Panc1 (cell line): ENCODE data around the gene EPDR1. TPM values are rescaled to one million over a fixed set of nuclear protein-coding genes. Genes with fewer than 3 reads are reported as not detected.

ENCODE experiments used
- ATAC-seq: fragments of 200-7000 bp; cut with Tn5 transposase; 2 replicates; pipeline ENCODE4 v1.9.1; 2020; ENCODE audit warnings: mild to moderate bottlenecking, moderate library complexity
- BruUV-seq: library from RNA; stranded (reverse); fragments of 400-500 nt; replicated peaks from 2 replicates; lab custom pipeline; 2021; lab: Mats Ljungman, UMichigan
- CTCF ChIA-PET: fragments of 300-600 bp; sonication (Branson Sonifier 250); formaldehyde crosslinking; loops from one replicate; lab custom pipeline; 2022; ENCODE audit warnings: antibody characterized with exemption; lab: Charles Lee
- POLR2A ChIA-PET: fragments of 300-600 bp; sonication (Branson Sonifier 250); formaldehyde crosslinking; loops from one replicate; lab custom pipeline; 2022; ENCODE audit warnings: antibody characterized with exemption; lab: Charles Lee
- DNase-seq: peaks from one replicate; pipeline ENCODE4 v3.0.0-alpha.2; 2010; ENCODE audit warnings: low read depth, low spot score
- H3K27ac ChIP-seq: 2 replicates; pipeline ENCODE4 v1.5.1; 2011; ENCODE audit warnings: mild to moderate bottlenecking, low read length, inconsistent platforms
- H3K27me3 ChIP-seq: fragments of 200-500 bp; sonication (Bioruptor generic); 2 replicates; pipeline ENCODE4 v1.6.0; 2014; ENCODE audit warnings: low read length, inconsistent platforms; ENCODE audit not compliant: control insufficient read depth, insufficient read depth
- H3K36me3 ChIP-seq: fragments of 200-500 bp; sonication (Bioruptor generic); 2 replicates; pipeline ENCODE4 v1.5.1; 2014; ENCODE audit warnings: inconsistent platforms, mild to moderate bottlenecking, low read length, moderate library complexity; ENCODE audit not compliant: control insufficient read depth, insufficient read depth
- H3K4me1 ChIP-seq: 2 replicates; pipeline ENCODE4 v1.5.1; 2011; ENCODE audit warnings: inconsistent platforms, mild to moderate bottlenecking, low read length, moderate library complexity; ENCODE audit not compliant: control insufficient read depth, insufficient read depth
- H3K4me3 ChIP-seq, 2 experiments: 2 replicates each; pipeline ENCODE4 v1.5.1; 2011 to 2012; ENCODE audit warnings: low read depth in 2 of 2, low read length in 2 of 2, mild to moderate bottlenecking in 2 of 2, inconsistent platforms in 1 of 2, moderate library complexity in 1 of 2
- H3K9me3 ChIP-seq: fragments of 200-500 bp; sonication (Bioruptor generic); 2 replicates; pipeline ENCODE4 v1.5.1; 2014; ENCODE audit warnings: low read depth, mild to moderate bottlenecking, inconsistent platforms, low read length, moderate library complexity; ENCODE audit not compliant: control insufficient read depth, insufficient read depth
- CTCF ChIP-seq: fragments of 450-650 bp; IDR thresholded peaks from 2 replicates; pipeline ENCODE4 v1.5.1; 2017; ENCODE audit warnings: mild to moderate bottlenecking
- POLR2AphosphoS5 ChIP-seq: IDR thresholded peaks from 2 replicates; pipeline ENCODE4 v1.6.1; 2012; ENCODE audit warnings: mild to moderate bottlenecking, low read depth, low read length, moderate library complexity
- REST ChIP-seq, 2 experiments: IDR thresholded peaks; 2 replicates each; pipeline ENCODE4 v1.6.1; 2011 to 2012; ENCODE audit warnings: low read depth in 2 of 2, control low read depth in 1 of 2, low read length in 1 of 2, mild to moderate bottlenecking in 1 of 2, moderate library complexity in 1 of 2; ENCODE audit not compliant: insufficient read depth in 1 of 2
- SIN3A ChIP-seq: IDR thresholded peaks from 2 replicates; pipeline ENCODE4 v1.6.1; 2012; ENCODE audit warnings: low read depth, mild to moderate bottlenecking, low read length, moderate library complexity, borderline replicate concordance; ENCODE audit not compliant: insufficient read depth
- TCF7L2 ChIP-seq: IDR thresholded peaks from 2 replicates; pipeline ENCODE4 v1.6.1; 2011; ENCODE audit warnings: mild to moderate bottlenecking, low read depth, low read length, inconsistent platforms
- in situ Hi-C: cut with HindIII; loops from 2 replicates; pipeline ENCODE4 v1.10.0; 2016; ENCODE audit warnings: low sequenced_read_pairs, low pct_unique_long_range_greater_than_20kb
- intact Hi-C: fragments of 100-400 bp; cut with micrococcal nuclease; formaldehyde crosslinking; loops from one replicate; pipeline ENCODE4 v1.10.0; 2022; ENCODE audit not compliant: unreplicated experiment
- total RNA-seq: library from RNA; stranded (reverse); gene quantifications from one replicate; pipeline ENCODE4 v1.2.1, GENCODE V29; 2021; ENCODE audit not compliant: unreplicated experiment

The EPDR1 gene
- total RNA-seq, 1 experiment from 2014 or later, result 86.6 TPM

GRCh38 chr7:37925620-37926019 lies 5.2 kb downstream of the EPDR1 start:
- Histone ChIP-seq H3K27ac (no peak overlapping the region), H3K9me3 (peaks cover 15% of the 10 kb centered on the region; the same call in 1 of the 2 replicates), H3K4me1 (peaks cover 23% of the 10 kb centered on the region), H3K36me3 (no peaks in the 10 kb centered on the region), H3K27me3 (no peaks in the 10 kb centered on the region), H3K4me3 (no peak overlapping the region)
- in situ Hi-C loops (no loop called here), intact Hi-C loops (no loop called here)
- TF ChIP-seq POLR2AphosphoS5, result no peak
- no peak for TF ChIP-seq TCF7L2
- TF ChIP-seq SIN3A, result no peak
- no peak for TF ChIP-seq CTCF
- TF ChIP-seq REST (IDR thresholded peaks at IDR 0.05; ENCODE audit: insufficient read depth in 1 of 2, low read depth in 2 of 2, low read length in 1 of 2), result no peak
- DNase-seq (no peak), ATAC-seq (no peak)
- ChIA-PET CTCF (no interaction called here), POLR2A (no interaction called here)
- no TSS peak for BruUV-seq

- Histone ChIP-seq H3K27me3 (no peaks in the 10 kb centered on the region), H3K4me1 (peaks cover 19% of the 10 kb centered on the region), H3K27ac (no peak overlapping the region), H3K36me3 (no peaks in the 10 kb centered on the region), H3K9me3 (peaks cover 15% of the 10 kb centered on the region; the same call in 1 of the 2 replicates), H3K4me3 (no peak overlapping the region)
- BruUV-seq, result no TSS peak
- in situ Hi-C loops, result no loop called here
- ATAC-seq (no peak), DNase-seq (no peak)
- CTCF ChIA-PET, result interaction anchor here (0.7 kb wide), 1 partner anchor 283 kb away, joined by 7 read pairs; no protein-coding TSS in a partner anchor
- TF ChIP-seq POLR2AphosphoS5, result no peak
- TF ChIP-seq SIN3A, result no peak
- TF ChIP-seq TCF7L2, result no peak
- TF ChIP-seq REST (IDR thresholded peaks at IDR 0.05; ENCODE audit: insufficient read depth in 1 of 2, low read depth in 2 of 2, low read length in 1 of 2), result no peak
- TF ChIP-seq CTCF, result no peak
- intact Hi-C loops, result no loop called here
- POLR2A ChIA-PET, result no interaction called here
Measured at GRCh38 chr7:37927773-37928444, 7.5 kb downstream of the EPDR1 start.
